Smooth muscle cell of trachea (primary cell): ENCODE results near the gene CKB. TPM values are rescaled to one million over a fixed set of nuclear protein-coding genes. Genes with fewer than 3 reads are reported as not detected.

Source experiments
- total RNA-seq: library from RNA; depleted of rRNA; stranded (reverse); fragments of >200 nt; gene quantifications from 2 replicates; pipeline ENCODE4 v1.2.1, GENCODE V29; 2014

Gene CKB
- total RNA-seq: 48.6 and 78.4 TPM in 2 replicates

GRCh38 chr14:103522649-103523574, at the start of gene CKB:
Gene CKB, minus strand, starts transcription at chr14:103522830. Its CDS starts 337 bp downstream, at chr14:103522493.

GRCh38 chr14:103562429-103563225, 40.0 kb upstream of the CKB start, which contains the start of the genes BAG5 and COA8:
Gene BAG5, minus strand, starts transcription at chr14:103562657. Its CDS starts 1,493 bp downstream, at chr14:103561164.
Gene COA8, plus strand, starts transcription at chr14:103562960. Its CDS starts 42 bp downstream, at chr14:103563002.

GRCh38 chr14:103528587-103529382, 6.2 kb upstream of the CKB start, which contains the start of gene TRMT61A:
Gene TRMT61A, plus strand, starts transcription at chr14:103529196. Its CDS starts 783 bp downstream, at chr14:103529979.

Other genes with a start within 250 kb of the CKB start
- 160 and 192 TPM in 2 replicates for gene EIF5, start 188.6 kb downstream of the CKB start, total RNA-seq
- gene MARK3, start 137.4 kb downstream of the CKB start, total RNA-seq: 83.9 and 112 TPM in 2 replicates
- gene TRMT61A, start 6.4 kb upstream of the CKB start, total RNA-seq: 7.6 and 15.5 TPM in 2 replicates
- gene BAG5, start 39.8 kb upstream of the CKB start, total RNA-seq: 24.3 and 24.4 TPM in 2 replicates
- 19.0 and 23.6 TPM in 2 replicates for gene COA8, start 40.1 kb upstream of the CKB start, total RNA-seq
- gene KLC1, start 106.4 kb upstream of the CKB start, total RNA-seq: 219 and 295 TPM in 2 replicates
- 10.9 and 13.1 TPM in 2 replicates for gene XRCC3, start 192.6 kb upstream of the CKB start, total RNA-seq
- 76.9 and 104 TPM in 2 replicates for gene ZFYVE21, start 193.0 kb upstream of the CKB start, total RNA-seq